22Rv1 (cell line): Measurements from ENCODE around the gene NGB.
"Not testable (repeated sequence)": the region's sequence is repeated elsewhere in the genome, so short reads cannot be mapped to it uniquely, and the experiment has no call there.

Experiments used
- H3K27ac ChIP-seq: fragments of 450-650 bp; 2 replicates; pipeline ENCODE4 v1.5.1; 2017
- ZFX ChIP-seq: fragments of 450-650 bp; IDR thresholded peaks from 2 replicates; pipeline ENCODE4 v1.6.1; 2017; ENCODE audit warnings: antibody characterized with exemption, borderline replicate concordance
- TF ChIP-seq, protein P1 (sequence below): fragments of 450-650 bp; IDR thresholded peaks from 2 replicates; pipeline ENCODE4 v1.5.1; 2017; ENCODE audit warnings: mild to moderate bottlenecking

The NGB gene, protein sequence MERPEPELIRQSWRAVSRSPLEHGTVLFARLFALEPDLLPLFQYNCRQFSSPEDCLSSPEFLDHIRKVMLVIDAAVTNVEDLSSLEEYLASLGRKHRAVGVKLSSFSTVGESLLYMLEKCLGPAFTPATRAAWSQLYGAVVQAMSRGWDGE

DNA sequence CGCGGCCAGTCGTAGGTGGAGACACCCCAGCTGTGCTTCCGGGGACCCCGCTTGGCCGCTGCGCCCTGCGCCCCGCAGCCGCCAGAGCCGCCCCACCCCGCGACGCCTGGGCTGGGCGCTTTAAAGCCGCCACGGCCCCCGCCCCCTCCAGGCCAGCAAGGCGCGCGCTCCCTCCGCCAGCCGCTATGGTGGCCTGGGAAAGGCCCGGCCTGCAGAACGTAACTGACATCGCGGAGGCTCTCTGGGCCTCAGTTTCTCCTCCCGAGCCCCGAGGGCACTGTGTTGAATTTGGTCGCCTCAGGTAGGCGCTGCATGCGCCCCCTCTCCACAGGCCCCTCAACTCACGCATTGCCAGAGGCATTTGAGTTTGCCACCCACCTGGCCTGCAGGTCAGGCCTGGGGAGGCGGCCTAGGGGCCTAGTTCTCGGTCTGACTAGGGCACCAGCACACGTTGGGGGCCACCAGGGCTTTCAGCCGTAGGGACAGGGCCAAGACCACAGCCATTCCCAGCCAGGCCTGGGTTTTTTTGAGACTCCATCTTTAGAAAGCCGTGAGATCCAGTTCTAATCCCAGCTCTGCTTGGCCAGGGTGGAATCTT, at the start of gene NGB:
Gene NGB (minus strand): TSS at position 94 of the 598 bp plus-strand sequence. CDS start 269 bp downstream, outside the sequence.
- TF ChIP-seq ZFX = no peak
- TF ChIP-seq, protein P1, sequence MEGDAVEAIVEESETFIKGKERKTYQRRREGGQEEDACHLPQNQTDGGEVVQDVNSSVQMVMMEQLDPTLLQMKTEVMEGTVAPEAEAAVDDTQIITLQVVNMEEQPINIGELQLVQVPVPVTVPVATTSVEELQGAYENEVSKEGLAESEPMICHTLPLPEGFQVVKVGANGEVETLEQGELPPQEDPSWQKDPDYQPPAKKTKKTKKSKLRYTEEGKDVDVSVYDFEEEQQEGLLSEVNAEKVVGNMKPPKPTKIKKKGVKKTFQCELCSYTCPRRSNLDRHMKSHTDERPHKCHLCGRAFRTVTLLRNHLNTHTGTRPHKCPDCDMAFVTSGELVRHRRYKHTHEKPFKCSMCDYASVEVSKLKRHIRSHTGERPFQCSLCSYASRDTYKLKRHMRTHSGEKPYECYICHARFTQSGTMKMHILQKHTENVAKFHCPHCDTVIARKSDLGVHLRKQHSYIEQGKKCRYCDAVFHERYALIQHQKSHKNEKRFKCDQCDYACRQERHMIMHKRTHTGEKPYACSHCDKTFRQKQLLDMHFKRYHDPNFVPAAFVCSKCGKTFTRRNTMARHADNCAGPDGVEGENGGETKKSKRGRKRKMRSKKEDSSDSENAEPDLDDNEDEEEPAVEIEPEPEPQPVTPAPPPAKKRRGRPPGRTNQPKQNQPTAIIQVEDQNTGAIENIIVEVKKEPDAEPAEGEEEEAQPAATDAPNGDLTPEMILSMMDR = no peak
- no peak within 1 kb of the TSS for H3K27ac ChIP-seq

- peak within 1 kb of the TSS; percentile 94 for H3K27ac ChIP-seq
- TF ChIP-seq ZFX = no peak
- TF ChIP-seq, protein P1 = peak; percentile 62
These were observed 49.4 kb upstream of the NGB start, which contains the start of gene POMT2 for GRCh38 chr14:77320238-77320935. Gene POMT2, minus strand, starts transcription at chr14:77320883. Its CDS starts 202 bp downstream, at chr14:77320681.

DNA sequence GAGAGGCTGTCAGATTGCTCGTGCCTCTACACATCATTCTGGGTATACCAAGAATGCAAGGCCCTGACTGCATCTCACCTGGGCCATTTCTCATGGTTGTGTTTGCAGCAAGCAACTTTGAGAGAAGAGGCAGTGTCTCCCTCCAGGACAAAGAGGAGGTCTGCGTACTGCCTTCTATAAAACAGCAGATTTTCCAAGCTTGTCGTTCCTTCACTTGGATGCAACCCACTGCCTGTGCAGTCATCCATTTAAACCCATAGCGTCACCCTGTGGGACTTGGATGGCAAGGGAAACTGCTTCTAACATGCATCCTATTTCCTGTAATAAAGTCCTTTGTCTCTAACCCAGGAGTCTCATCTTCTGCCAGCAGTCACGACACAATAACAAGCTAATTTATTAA, 48.4 kb upstream of the NGB start:
- TF ChIP-seq ZFX = no peak
- TF ChIP-seq, protein P1 = no peak
- H3K27ac ChIP-seq = peak overlapping the region; percentile 94

DNA sequence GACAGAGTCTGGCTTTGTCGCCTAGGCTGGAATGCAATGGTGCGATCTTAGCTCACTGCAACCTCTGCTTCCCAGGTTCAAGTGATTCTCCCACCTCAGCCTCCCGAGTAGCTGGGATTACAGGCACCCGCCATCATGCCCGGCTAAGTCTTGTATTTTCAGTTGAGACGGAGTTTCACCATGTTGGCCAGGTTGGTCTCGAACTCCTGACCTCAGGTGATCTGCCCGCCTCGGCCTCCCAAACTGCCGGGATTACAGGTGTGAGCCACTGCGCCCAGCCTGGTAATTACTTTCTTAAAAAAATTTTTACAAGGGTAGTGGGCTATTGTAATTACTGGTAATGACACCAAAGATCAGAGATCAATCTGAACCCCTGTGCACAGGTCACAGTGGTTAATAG, 47.8 kb upstream of the NGB start:
- not testable (repeated sequence) for H3K27ac ChIP-seq

DNA sequence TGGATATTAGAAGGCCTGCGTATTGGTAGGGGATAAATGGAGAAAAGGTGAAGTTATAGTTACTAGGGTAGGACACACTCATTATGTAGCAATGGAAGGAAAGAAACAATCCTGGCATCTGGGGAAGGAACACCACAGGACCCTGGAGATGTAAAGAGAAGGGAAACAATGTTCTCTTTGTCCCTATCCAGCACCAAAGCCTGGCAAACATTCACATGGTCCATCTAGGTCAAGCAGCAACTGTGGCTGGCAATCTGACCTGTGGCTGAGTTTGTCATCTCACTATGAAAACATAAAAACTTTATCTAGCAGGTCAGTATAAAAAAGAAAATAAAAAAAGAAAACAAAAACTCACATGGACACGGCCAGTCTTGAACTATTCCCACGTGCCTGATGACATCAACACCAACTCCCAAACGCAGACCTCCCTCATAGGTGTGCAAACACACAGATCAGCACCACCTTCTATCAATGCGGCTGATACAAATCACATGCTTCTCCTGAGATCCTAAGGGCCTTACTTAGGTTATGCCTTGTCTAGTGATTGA, 47.1 kb upstream of the NGB start:
- TF ChIP-seq, protein P1 = no peak
- TF ChIP-seq ZFX = no peak
- H3K27ac ChIP-seq = no peak overlapping the region

DNA sequence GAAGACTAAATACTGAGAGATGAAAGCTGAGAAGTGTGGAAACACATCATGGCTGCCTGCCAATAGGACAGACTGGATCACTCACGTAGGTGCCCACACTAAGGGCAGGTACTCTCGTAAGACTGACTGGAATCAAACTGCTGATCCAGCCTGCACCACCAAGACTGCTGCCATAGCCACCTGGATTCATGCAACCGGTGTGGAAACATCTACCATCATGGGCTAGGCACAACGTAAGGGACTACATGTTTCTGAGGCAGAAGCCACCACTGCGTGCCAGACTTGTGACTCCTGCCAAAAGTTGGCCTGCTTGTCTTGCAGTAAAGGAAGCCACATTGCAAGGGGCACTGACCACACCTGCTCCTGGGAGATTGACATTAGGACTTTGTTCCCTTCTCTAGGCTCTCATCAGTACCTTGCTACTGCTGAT, 45.9 kb upstream of the NGB start:
- no peak overlapping the region for H3K27ac ChIP-seq
- no peak for TF ChIP-seq ZFX
- TF ChIP-seq, protein P1 = no peak

GRCh38 chr14:77316195-77316505, 45.1 kb upstream of the NGB start:
- no peak for TF ChIP-seq ZFX
- TF ChIP-seq, protein P1 = peak; percentile 40
- H3K27ac ChIP-seq = no peak overlapping the region
